Measurements from ENCODE around the gene WDR87.
A peak's percentile ranks its signal among the peaks of the same experiment; 100 is the strongest.

Gene WDR87

GRCh38 chr19:37941782-37942515, 35.6 kb upstream of the WDR87 start:
- no peak for DNase-seq (ENCODE audit: low read depth)
- TF ChIP-seq CTCF (IDR thresholded peaks at IDR 0.05; ENCODE audit: low read depth, low read length, missing control alignments), result no peak
- in situ Hi-C loops (cut with HindIII; ENCODE audit: low sequenced_read_pairs), result no loop called here
- no peak overlapping the region for H3K4me3 ChIP-seq (ENCODE audit: low read depth, low read length)

- TF ChIP-seq CTCF (IDR thresholded peaks at IDR 0.05; ENCODE audit: low read depth, low read length, missing control alignments), result no peak
- no peak overlapping the region for H3K4me3 ChIP-seq (ENCODE audit: low read depth, low read length)
- in situ Hi-C loops (cut with HindIII; ENCODE audit: low sequenced_read_pairs), result no loop called here
- DNase-seq (ENCODE audit: low read depth), result no peak
These were observed 32.0 kb upstream of the WDR87 start for GRCh38 chr19:37938353-37938752.

GRCh38 chr19:37936886-37937285, 30.5 kb upstream of the WDR87 start:
- H3K4me3 ChIP-seq (ENCODE audit: low read depth, low read length), result no peak overlapping the region
- in situ Hi-C loops (cut with HindIII; ENCODE audit: low sequenced_read_pairs), result no loop called here
- no peak for DNase-seq (ENCODE audit: low read depth)
- TF ChIP-seq CTCF (IDR thresholded peaks at IDR 0.05; ENCODE audit: low read depth, low read length, missing control alignments), result no peak

GRCh38 chr19:37936166-37936565, 29.8 kb upstream of the WDR87 start:
- DNase-seq (ENCODE audit: low read depth), result no peak
- TF ChIP-seq CTCF (IDR thresholded peaks at IDR 0.05; ENCODE audit: low read depth, low read length, missing control alignments), result no peak
- H3K4me3 ChIP-seq (ENCODE audit: low read depth, low read length), result no peak overlapping the region
- in situ Hi-C loops (cut with HindIII; ENCODE audit: low sequenced_read_pairs), result no loop called here

- H3K4me3 ChIP-seq (ENCODE audit: low read depth, low read length), result no peak overlapping the region
- no peak for DNase-seq (ENCODE audit: low read depth)
- no peak for TF ChIP-seq CTCF (IDR thresholded peaks at IDR 0.05; ENCODE audit: low read depth, low read length, missing control alignments)
- in situ Hi-C loops (cut with HindIII; ENCODE audit: low sequenced_read_pairs), result no loop called here
These were observed 28.9 kb upstream of the WDR87 start for GRCh38 chr19:37935341-37935740.

GRCh38 chr19:37933937-37934358, 27.6 kb upstream of the WDR87 start:
- DNase-seq (ENCODE audit: low read depth), result peak; percentile 33
- no peak for TF ChIP-seq CTCF (IDR thresholded peaks at IDR 0.05; ENCODE audit: low read depth, low read length, missing control alignments)
- in situ Hi-C loops (cut with HindIII; ENCODE audit: low sequenced_read_pairs), result no loop called here
- H3K4me3 ChIP-seq (ENCODE audit: low read depth, low read length), result no peak overlapping the region
